Esophagus (tissue), 2 donors: ENCODE results near the gene RASGRF1. TPM values are rescaled to one million over a fixed set of nuclear protein-coding genes. Genes with fewer than 3 reads are reported as not detected.
"Not testable (repeated sequence)": the region's sequence is repeated elsewhere in the genome, so short reads cannot be mapped to it uniquely, and the experiment has no call there.

Source experiments
- H3K27ac ChIP-seq, 2 donors: one replicate each; pipeline ENCODE4 v1.5.1; 2013; ENCODE audit warnings: low read depth in 2 of 2, mild to moderate bottlenecking in 2 of 2, inconsistent platforms in 1 of 2, low read length in 1 of 2, moderate library complexity in 1 of 2
- H3K27me3 ChIP-seq, 2 donors: one replicate each; pipeline ENCODE4 v1.6.1; 2013; ENCODE audit warnings: low read length in 2 of 2, control low read depth in 1 of 2, mild to moderate bottlenecking in 1 of 2; ENCODE audit not compliant: insufficient read depth in 2 of 2, control insufficient read depth in 1 of 2
- H3K36me3 ChIP-seq, 2 donors: one replicate each; pipeline ENCODE4 v1.6.1; 2013; ENCODE audit warnings: low read length in 1 of 2; ENCODE audit not compliant: control insufficient read depth in 2 of 2, insufficient read depth in 2 of 2
- H3K4me1 ChIP-seq, 2 donors: one replicate each; pipeline ENCODE4 v1.6.1; 2013; ENCODE audit warnings: low read length in 1 of 2; ENCODE audit not compliant: control insufficient read depth in 2 of 2, insufficient read depth in 2 of 2
- H3K4me3 ChIP-seq, 2 donors: one replicate each; pipeline ENCODE4 v1.5.1; 2013; ENCODE audit warnings: low read length in 2 of 2, mild to moderate bottlenecking in 2 of 2, low read depth in 1 of 2, moderate library complexity in 1 of 2
- H3K9me3 ChIP-seq, 2 donors: one replicate each; pipeline ENCODE4 v1.6.1; 2013; ENCODE audit warnings: mild to moderate bottlenecking in 2 of 2, low read depth in 1 of 2, low read length in 1 of 2, moderate library complexity in 1 of 2; ENCODE audit not compliant: control insufficient read depth in 2 of 2, insufficient read depth in 1 of 2
- WGBS, 2 donors: extraction: QIAGEN DNeasy Blood & Tissue Kit; methylation state at CpG; one replicate each; pipeline ENCODE4 v1.1.7; 2013; 5-methylcytosine and 5-hydroxymethylcytosine counted together
- polyA plus RNA-seq, 2 donors: library from polyadenylated mRNA; stranded (reverse); fragments of 200-250 nt; gene quantifications; one replicate each; pipeline ENCODE4 v1.2.3, GENCODE V29; 2013
- donor health status: healthy with polysubstance abuse.
- donor health status: Bipolar disorder and iron deficiency.

The RASGRF1 gene
- polyA plus RNA-seq, 2 donors: 0.02 to 0.04 TPM

GRCh38 chr15:79034284-79034683 lies 56.3 kb downstream of the RASGRF1 start:
- Histone ChIP-seq H3K4me3 (no peak overlapping the region), H3K36me3 (no peaks in the 10 kb centered on the region), H3K27me3 (no peaks in the 10 kb centered on the region), H3K27ac (no peak overlapping the region), H3K4me1 (no peaks in the 10 kb centered on the region), H3K9me3 (no peaks in the 10 kb centered on the region)
- WGBS, 2 donors: 90 to 95% methylated on average over 1 of the region's 1 CpG

- no peaks in the 10 kb centered on the region for H3K36me3 ChIP-seq
- H3K4me1 ChIP-seq: no peaks in the 10 kb centered on the region
- no peaks in the 10 kb centered on the region for H3K9me3 ChIP-seq
- WGBS, 2 donors: 57 to 59% methylated on average over 6 of the region's 6 CpGs
- no peaks in the 10 kb centered on the region for H3K27me3 ChIP-seq
- H3K4me3 ChIP-seq: no peak overlapping the region
- no peak overlapping the region for H3K27ac ChIP-seq
These were observed 57.9 kb downstream of the RASGRF1 start for GRCh38 chr15:79032656-79033055.

GRCh38 chr15:79031821-79032220 lies 58.8 kb downstream of the RASGRF1 start:
- Histone ChIP-seq H3K4me1 (no peaks in the 10 kb centered on the region), H3K36me3 (no peaks in the 10 kb centered on the region), H3K9me3 (no peaks in the 10 kb centered on the region), H3K27me3 (no peaks in the 10 kb centered on the region), H3K4me3 (no peak overlapping the region), H3K27ac (no peak overlapping the region)
- WGBS, 2 donors: 91% methylated on average over 12 of the region's 12 CpGs

GRCh38 chr15:79031201-79031600 lies 59.4 kb downstream of the RASGRF1 start:
- H3K9me3 ChIP-seq: no peaks in the 10 kb centered on the region
- no peak overlapping the region for H3K4me3 ChIP-seq
- WGBS, 2 donors: 90 to 91% methylated on average over 9 of the region's 9 CpGs
- H3K27ac ChIP-seq: no peak overlapping the region
- H3K4me1 ChIP-seq: no peaks in the 10 kb centered on the region
- H3K27me3 ChIP-seq: no peaks in the 10 kb centered on the region
- H3K36me3 ChIP-seq: no peaks in the 10 kb centered on the region

GRCh38 chr15:79030470-79030869 lies 60.1 kb downstream of the RASGRF1 start:
- Histone ChIP-seq H3K27me3 (no peaks in the 10 kb centered on the region), H3K27ac (no peak overlapping the region), H3K4me3 (no peak overlapping the region), H3K36me3 (no peaks in the 10 kb centered on the region), H3K9me3 (no peaks in the 10 kb centered on the region), H3K4me1 (no peaks in the 10 kb centered on the region)
- WGBS, 2 donors: 88 to 91% methylated on average over 4 of the region's 4 CpGs

GRCh38 chr15:79028411-79028964 lies 62.1 kb downstream of the RASGRF1 start:
- no peak overlapping the region for H3K27ac ChIP-seq
- H3K4me1 ChIP-seq: no peaks in the 10 kb centered on the region
- no peak overlapping the region for H3K4me3 ChIP-seq
- no peaks in the 10 kb centered on the region for H3K36me3 ChIP-seq
- H3K27me3 ChIP-seq: no peaks in the 10 kb centered on the region
- no peaks in the 10 kb centered on the region for H3K9me3 ChIP-seq
- 35 to 40% methylated on average over 7 of the region's 7 CpGs for WGBS, 2 donors

- Histone ChIP-seq H3K4me3 (no peak overlapping the region), H3K27me3 (no peaks in the 10 kb centered on the region), H3K27ac (no peak overlapping the region), H3K9me3 (no peaks in the 10 kb centered on the region), H3K36me3 (no peaks in the 10 kb centered on the region), H3K4me1 (no peaks in the 10 kb centered on the region)
- 55 to 63% methylated on average over 15 of the region's 15 CpGs for WGBS, 2 donors
These were observed 62.8 kb downstream of the RASGRF1 start for GRCh38 chr15:79027532-79028410.

GRCh38 chr15:79025802-79026201 lies 64.8 kb downstream of the RASGRF1 start:
- H3K36me3 ChIP-seq: no peaks in the 10 kb centered on the region
- H3K4me3 ChIP-seq: no peak overlapping the region
- 93 to 100% methylated on average over 1 of the region's 1 CpG for WGBS, 2 donors
- H3K4me1 ChIP-seq: no peaks in the 10 kb centered on the region
- no peaks in the 10 kb centered on the region for H3K27me3 ChIP-seq
- no peak overlapping the region for H3K27ac ChIP-seq
- no peaks in the 10 kb centered on the region for H3K9me3 ChIP-seq

- 74 to 80% methylated on average over 6 of the region's 6 CpGs for WGBS, 2 donors
- Histone ChIP-seq H3K27ac (no peak overlapping the region), H3K4me3 (no peak overlapping the region), H3K27me3 (no peaks in the 10 kb centered on the region), H3K36me3 (no peaks in the 10 kb centered on the region), H3K9me3 (no peaks in the 10 kb centered on the region), H3K4me1 (no peaks in the 10 kb centered on the region)
These were observed 65.4 kb downstream of the RASGRF1 start for GRCh38 chr15:79025201-79025600.

- H3K9me3 ChIP-seq, H3K27ac ChIP-seq, H3K4me1 ChIP-seq, H3K36me3 ChIP-seq, H3K27me3 ChIP-seq, H3K4me3 ChIP-seq: not testable (repeated sequence)
These were observed 66.1 kb downstream of the RASGRF1 start for GRCh38 chr15:79024493-79024892.
